Kidney (tissue), 14 donors: ENCODE data around the gene KDM8. TPM values are rescaled to one million over a fixed set of nuclear protein-coding genes. Genes with fewer than 3 reads are reported as not detected.

Source experiments
- DNase-seq, 5 donors: peaks; one replicate each; pipeline ENCODE4 v3.0.0-alpha.2; 2013 to 2020
- FAIRE-seq: peaks from 2 replicates; lab custom pipeline; 2012; peaks lifted over from hg19 to GRCh38; lab: Jason Lieb, UNC
- H3K27ac ChIP-seq, 2 donors: one replicate each; pipeline ENCODE4 v1.7.0; 2013; ENCODE audit warnings: low read depth in 2 of 2, low read length in 2 of 2, inconsistent platforms in 1 of 2
- H3K27me3 ChIP-seq: one replicate; pipeline ENCODE4 v1.7.1; 2013; ENCODE audit warnings: low read length, inconsistent platforms; ENCODE audit not compliant: control insufficient read depth, insufficient read depth
- H3K36me3 ChIP-seq, 3 donors: one replicate each; pipeline versions ENCODE4 v1.7.0 to v1.7.1; 2013; ENCODE audit warnings: low read length in 3 of 3, control low read depth in 1 of 3, inconsistent platforms in 1 of 3; ENCODE audit not compliant: insufficient read depth in 3 of 3, control insufficient read depth in 2 of 3
- H3K4me1 ChIP-seq, 3 donors: one replicate each; pipeline versions ENCODE4 v1.7.0 to v1.7.1; 2013; ENCODE audit warnings: low read length in 3 of 3, inconsistent platforms in 1 of 3, low read depth in 1 of 3; ENCODE audit not compliant: control insufficient read depth in 2 of 3, insufficient read depth in 2 of 3
- H3K4me3 ChIP-seq, 3 donors: one replicate each; pipeline versions ENCODE4 v1.7.0 to v1.8.1; 2013; ENCODE audit warnings: low read length in 3 of 3, control low read depth in 1 of 3, inconsistent platforms in 1 of 3
- H3K9ac ChIP-seq, 3 donors: one replicate each; pipeline versions ENCODE4 v1.7.0 to v1.7.1; 2013; ENCODE audit warnings: low read length in 3 of 3, control low read depth in 1 of 3, inconsistent platforms in 1 of 3
- H3K9me3 ChIP-seq, 3 donors: one replicate each; pipeline versions ENCODE4 v1.7.0 to v1.7.1; 2013; ENCODE audit warnings: low read length in 3 of 3, control low read depth in 1 of 3, inconsistent platforms in 1 of 3; ENCODE audit not compliant: control insufficient read depth in 2 of 3, insufficient read depth in 1 of 3
- CTCF ChIP-seq: IDR thresholded peaks from 3 replicates; pipeline ENCODE4 v1.5.1; 2012; ENCODE audit warnings: mild to moderate bottlenecking, moderate library complexity, borderline replicate concordance; ENCODE audit not compliant: insufficient read depth; ENCODE audit errors: extremely low read depth
- intact Hi-C: fragments of 100-400 bp; cut with DNase I; formaldehyde crosslinking; loops from one replicate; pipeline ENCODE4 v1.11.1; 2022
- polyA plus RNA-seq: library from polyadenylated mRNA; stranded (reverse); fragments of 350-450 nt; fragmentation: Illumina TruSeq; extraction: RNeasy Lipid Tissue Mini Kit (QIAGEN cat#74804); gene quantifications from one replicate; pipeline ENCODE4 v1.2.3, GENCODE V29; 2014; ENCODE audit warnings: low read depth, low replicate concordance; ENCODE audit not compliant: insufficient read depth
- total RNA-seq: library from RNA; stranded (reverse); fragmentation: NEBNext Ultra II Directional; extraction: Animal tissue kit (Norgen Biotek cat#: 25700); gene quantifications from one replicate; pipeline ENCODE4 v1.2.1, GENCODE V29; 2021
- donor health status: control.
- donor health status: control.
- donor health status: control.
- donor health status: control.
- donor health status: control.
- donor health status: DM: yes; HTN: yes; CAD: no.
- donor health status: Normal renal cell carcinoma (clear cell type).

The KDM8 gene
- total and polyA plus RNA-seq, 2 donors from 2014 or later = 6.3 to 8.5 TPM

GRCh38 chr16:27161398-27161797 is 41.9 kb upstream of the KDM8 start:
- no peaks in the 10 kb centered on the region for H3K36me3 ChIP-seq
- H3K27me3 ChIP-seq = no peaks in the 10 kb centered on the region
- peaks cover 0 to 7% (median 0%) of the 10 kb centered on the region in 3 donors for H3K9me3 ChIP-seq
- FAIRE-seq (no peak), DNase-seq (no peak)
- no peak overlapping the region for H3K27ac ChIP-seq
- H3K9ac ChIP-seq = no peak overlapping the region
- no peaks in the 10 kb centered on the region for H3K4me1 ChIP-seq
- H3K4me3 ChIP-seq = no peak overlapping the region
- no peak for TF ChIP-seq CTCF
- intact Hi-C loops = no loop called here

DNA sequence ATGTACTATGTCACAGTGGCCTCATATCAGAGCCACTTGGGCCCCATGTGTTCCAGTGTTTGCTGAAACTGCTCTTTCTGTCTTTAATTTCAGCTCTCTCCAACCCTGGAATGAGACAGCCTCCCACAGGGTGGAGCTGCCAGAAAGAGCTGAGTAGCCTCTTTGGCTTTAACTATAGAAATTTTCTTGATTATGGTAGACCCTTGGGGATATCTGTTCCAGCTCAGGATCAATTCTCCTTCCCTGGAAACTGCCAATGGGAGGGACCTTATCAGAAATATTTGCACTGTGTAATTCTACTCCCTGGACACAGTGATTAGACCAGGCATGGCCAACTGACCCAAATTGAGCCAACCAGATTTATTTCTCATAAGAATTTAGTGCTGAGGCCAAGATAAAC is 39.0 kb upstream of the KDM8 start:
- no peak overlapping the region for H3K9ac ChIP-seq
- no peak overlapping the region for H3K27ac ChIP-seq
- no peak for TF ChIP-seq CTCF

DNA sequence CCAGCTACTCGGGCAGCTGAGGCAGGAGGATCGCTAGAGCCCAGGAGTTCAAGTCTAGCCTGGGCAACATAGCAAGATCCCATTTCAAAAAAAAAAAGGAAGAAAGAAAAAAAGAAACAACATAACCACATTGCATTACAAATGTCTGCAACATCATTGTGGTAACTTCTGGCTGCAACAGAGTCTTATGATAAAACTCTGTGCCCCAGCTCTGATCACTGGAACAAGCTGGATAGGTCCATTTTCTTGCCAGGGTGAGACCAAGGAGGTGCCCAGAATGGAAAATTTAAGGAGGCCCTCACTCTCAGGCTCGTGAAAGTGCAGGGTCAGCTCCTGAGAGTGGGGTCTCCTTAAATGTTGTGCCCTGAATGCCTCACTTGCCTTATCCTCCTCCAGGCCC is 37.8 kb upstream of the KDM8 start:
- no peak for TF ChIP-seq CTCF
- intact Hi-C loops = no loop called here

More for the DNA sequence above, 39.0 kb upstream of the KDM8 start:
- no peak for DNase-seq
- no peak for FAIRE-seq
- peaks cover 0 to 7% (median 0%) of the 10 kb centered on the region in 3 donors for H3K9me3 ChIP-seq
- no peaks in the 10 kb centered on the region for H3K4me1 ChIP-seq
- no peaks in the 10 kb centered on the region for H3K36me3 ChIP-seq
- no peak overlapping the region for H3K4me3 ChIP-seq
- H3K27me3 ChIP-seq = no peaks in the 10 kb centered on the region
- intact Hi-C loops = no loop called here

DNA sequence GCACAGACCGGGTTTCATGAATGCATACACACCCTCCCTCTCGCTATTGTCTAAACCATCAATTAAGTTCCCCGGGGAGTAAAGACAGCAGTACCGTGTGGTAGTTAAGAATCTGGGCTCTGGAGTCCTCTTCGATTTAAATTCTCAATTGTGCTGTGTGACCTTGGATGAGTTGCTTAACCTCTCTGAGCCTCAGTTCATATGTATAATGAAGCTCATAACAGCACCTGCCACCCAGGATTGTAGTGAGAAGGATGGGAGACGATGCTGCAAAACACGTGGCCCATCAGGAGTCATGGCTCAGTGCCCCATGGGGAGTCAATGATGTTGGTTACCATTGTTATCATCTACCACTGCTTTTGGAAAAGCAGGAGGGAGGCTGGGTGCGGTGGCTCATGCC is 34.5 kb upstream of the KDM8 start:
- Histone ChIP-seq H3K9ac (no peak overlapping the region), H3K4me3 (no peak overlapping the region), H3K36me3 (no peaks in the 10 kb centered on the region), H3K27ac (no peak overlapping the region), H3K4me1 (no peaks in the 10 kb centered on the region), H3K9me3 (peaks cover 0 to 5% (median 0%) of the 10 kb centered on the region in 3 donors), H3K27me3 (no peaks in the 10 kb centered on the region)
- intact Hi-C loops = no loop called here
- FAIRE-seq = no peak
- TF ChIP-seq CTCF = no peak
- DNase-seq = no peak

More for the DNA sequence above, 37.8 kb upstream of the KDM8 start:
- DNase-seq (no peak), FAIRE-seq (no peak)
- Histone ChIP-seq H3K9ac (no peak overlapping the region), H3K9me3 (peaks cover 0 to 7% (median 0%) of the 10 kb centered on the region in 3 donors), H3K27ac (no peak overlapping the region), H3K4me1 (no peaks in the 10 kb centered on the region), H3K36me3 (no peaks in the 10 kb centered on the region), H3K4me3 (no peak overlapping the region), H3K27me3 (no peaks in the 10 kb centered on the region)
